Measurements from ENCODE around the gene NRG4. TPM values are rescaled to one million over a fixed set of nuclear protein-coding genes. Genes with fewer than 3 reads are reported as not detected.

NRG4 gene
- total and polyA plus RNA-seq, 9 of the 15 experiments (the other 6 are each of a cell fraction or from before 2014, with no cell fraction given): 0.33 to 2.5 (median 0.76) TPM

DNA sequence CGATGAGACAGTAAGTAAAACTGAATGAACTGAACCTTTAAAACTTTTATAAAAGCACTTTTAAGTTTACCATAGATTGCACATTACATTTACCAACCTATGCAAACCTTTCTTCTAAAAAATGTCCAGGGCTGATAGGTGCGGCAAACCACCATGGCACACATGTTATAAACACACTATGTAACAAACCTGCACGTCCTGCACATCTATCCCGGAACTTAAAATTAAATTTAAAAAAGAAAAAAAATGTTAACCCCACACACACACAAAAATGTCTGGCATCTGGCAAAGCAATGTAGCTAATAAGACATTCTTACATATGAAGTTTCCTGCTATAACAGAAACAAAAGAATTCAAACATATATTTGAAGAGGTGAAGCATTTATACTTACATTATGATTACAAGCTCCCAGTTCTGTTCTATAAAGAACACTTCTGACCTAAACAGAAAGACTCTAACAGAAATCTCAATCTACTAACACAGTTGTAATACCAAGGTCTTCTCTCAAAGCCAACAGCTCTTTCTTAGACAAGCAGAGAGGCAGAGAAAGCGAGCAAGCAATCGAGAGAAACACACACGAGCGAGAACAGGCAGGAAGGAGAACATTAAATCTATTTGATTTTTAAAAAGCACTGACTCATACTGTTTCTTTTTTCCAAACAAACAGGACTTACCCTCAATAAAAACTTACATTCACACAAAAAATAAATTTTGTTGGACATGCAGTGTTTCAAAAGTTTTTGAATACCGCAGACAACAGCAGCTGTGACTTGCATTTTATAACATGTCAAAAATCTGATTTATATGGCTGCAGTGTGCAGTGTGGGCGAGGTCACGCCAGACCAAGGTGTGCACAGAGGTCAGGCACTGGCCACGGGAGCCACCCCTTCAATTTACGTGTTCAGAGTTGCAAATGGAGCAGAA is at the start of gene NRG4 (continued):
- TF ChIP-seq, protein P1, sequence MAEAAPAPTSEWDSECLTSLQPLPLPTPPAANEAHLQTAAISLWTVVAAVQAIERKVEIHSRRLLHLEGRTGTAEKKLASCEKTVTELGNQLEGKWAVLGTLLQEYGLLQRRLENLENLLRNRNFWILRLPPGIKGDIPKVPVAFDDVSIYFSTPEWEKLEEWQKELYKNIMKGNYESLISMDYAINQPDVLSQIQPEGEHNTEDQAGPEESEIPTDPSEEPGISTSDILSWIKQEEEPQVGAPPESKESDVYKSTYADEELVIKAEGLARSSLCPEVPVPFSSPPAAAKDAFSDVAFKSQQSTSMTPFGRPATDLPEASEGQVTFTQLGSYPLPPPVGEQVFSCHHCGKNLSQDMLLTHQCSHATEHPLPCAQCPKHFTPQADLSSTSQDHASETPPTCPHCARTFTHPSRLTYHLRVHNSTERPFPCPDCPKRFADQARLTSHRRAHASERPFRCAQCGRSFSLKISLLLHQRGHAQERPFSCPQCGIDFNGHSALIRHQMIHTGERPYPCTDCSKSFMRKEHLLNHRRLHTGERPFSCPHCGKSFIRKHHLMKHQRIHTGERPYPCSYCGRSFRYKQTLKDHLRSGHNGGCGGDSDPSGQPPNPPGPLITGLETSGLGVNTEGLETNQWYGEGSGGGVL (CRISPR knock-in tag; IDR thresholded peaks at IDR 0.05): no peak
- TF ChIP-seq KAT7 (CRISPR knock-in tag; IDR thresholded peaks at IDR 0.05; ENCODE audit: borderline replicate concordance): no peak
- TF ChIP-seq ZNF561 (CRISPR knock-in tag; conservative IDR thresholded peaks at IDR 0.05): no peak
- no peak for TF ChIP-seq HNRNPH1 (optimal IDR thresholded peaks at IDR 0.05; ENCODE audit: low read depth, low read length)
- TF ChIP-seq TFAM (CRISPR knock-in tag; conservative IDR thresholded peaks at IDR 0.05): no peak
- no peak for TF ChIP-seq GTF2A2 (tag; IDR thresholded peaks at IDR 0.05)
- TF ChIP-seq ILF3 (IDR thresholded peaks at IDR 0.05; ENCODE audit: borderline replicate concordance): no peak
- no peak for TF ChIP-seq HSF4 (CRISPR knock-in tag; IDR thresholded peaks at IDR 0.05; ENCODE audit: borderline replicate concordance)
- no peak for TF ChIP-seq SREBF2 (CRISPR knock-in tag; IDR thresholded peaks at IDR 0.05)
- TF ChIP-seq CSDE1 (IDR thresholded peaks at IDR 0.05): no peak
- TF ChIP-seq COPS2 (conservative IDR thresholded peaks at IDR 0.05): no peak
- TF ChIP-seq ZNF354B (CRISPR knock-in tag; IDR thresholded peaks at IDR 0.05): no peak
- TF ChIP-seq, protein P2, sequence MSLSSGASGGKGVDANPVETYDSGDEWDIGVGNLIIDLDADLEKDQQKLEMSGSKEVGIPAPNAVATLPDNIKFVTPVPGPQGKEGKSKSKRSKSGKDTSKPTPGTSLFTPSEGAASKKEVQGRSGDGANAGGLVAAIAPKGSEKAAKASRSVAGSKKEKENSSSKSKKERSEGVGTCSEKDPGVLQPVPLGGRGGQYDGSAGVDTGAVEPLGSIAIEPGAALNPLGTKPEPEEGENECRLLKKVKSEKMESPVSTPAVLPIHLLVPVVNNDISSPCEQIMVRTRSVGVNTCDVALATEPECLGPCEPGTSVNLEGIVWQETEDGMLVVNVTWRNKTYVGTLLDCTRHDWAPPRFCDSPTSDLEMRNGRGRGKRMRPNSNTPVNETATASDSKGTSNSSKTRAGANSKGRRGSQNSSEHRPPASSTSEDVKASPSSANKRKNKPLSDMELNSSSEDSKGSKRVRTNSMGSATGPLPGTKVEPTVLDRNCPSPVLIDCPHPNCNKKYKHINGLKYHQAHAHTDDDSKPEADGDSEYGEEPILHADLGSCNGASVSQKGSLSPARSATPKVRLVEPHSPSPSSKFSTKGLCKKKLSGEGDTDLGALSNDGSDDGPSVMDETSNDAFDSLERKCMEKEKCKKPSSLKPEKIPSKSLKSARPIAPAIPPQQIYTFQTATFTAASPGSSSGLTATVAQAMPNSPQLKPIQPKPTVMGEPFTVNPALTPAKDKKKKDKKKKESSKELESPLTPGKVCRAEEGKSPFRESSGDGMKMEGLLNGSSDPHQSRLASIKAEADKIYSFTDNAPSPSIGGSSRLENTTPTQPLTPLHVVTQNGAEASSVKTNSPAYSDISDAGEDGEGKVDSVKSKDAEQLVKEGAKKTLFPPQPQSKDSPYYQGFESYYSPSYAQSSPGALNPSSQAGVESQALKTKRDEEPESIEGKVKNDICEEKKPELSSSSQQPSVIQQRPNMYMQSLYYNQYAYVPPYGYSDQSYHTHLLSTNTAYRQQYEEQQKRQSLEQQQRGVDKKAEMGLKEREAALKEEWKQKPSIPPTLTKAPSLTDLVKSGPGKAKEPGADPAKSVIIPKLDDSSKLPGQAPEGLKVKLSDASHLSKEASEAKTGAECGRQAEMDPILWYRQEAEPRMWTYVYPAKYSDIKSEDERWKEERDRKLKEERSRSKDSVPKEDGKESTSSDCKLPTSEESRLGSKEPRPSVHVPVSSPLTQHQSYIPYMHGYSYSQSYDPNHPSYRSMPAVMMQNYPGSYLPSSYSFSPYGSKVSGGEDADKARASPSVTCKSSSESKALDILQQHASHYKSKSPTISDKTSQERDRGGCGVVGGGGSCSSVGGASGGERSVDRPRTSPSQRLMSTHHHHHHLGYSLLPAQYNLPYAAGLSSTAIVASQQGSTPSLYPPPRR (CRISPR knock-in tag; IDR thresholded peaks at IDR 0.05; ENCODE audit: borderline replicate concordance): no peak
- no peak for TF ChIP-seq ZBTB1 (CRISPR knock-in tag; IDR thresholded peaks at IDR 0.05; ENCODE audit: borderline replicate concordance, low read depth)
- TF ChIP-seq, protein P3, sequence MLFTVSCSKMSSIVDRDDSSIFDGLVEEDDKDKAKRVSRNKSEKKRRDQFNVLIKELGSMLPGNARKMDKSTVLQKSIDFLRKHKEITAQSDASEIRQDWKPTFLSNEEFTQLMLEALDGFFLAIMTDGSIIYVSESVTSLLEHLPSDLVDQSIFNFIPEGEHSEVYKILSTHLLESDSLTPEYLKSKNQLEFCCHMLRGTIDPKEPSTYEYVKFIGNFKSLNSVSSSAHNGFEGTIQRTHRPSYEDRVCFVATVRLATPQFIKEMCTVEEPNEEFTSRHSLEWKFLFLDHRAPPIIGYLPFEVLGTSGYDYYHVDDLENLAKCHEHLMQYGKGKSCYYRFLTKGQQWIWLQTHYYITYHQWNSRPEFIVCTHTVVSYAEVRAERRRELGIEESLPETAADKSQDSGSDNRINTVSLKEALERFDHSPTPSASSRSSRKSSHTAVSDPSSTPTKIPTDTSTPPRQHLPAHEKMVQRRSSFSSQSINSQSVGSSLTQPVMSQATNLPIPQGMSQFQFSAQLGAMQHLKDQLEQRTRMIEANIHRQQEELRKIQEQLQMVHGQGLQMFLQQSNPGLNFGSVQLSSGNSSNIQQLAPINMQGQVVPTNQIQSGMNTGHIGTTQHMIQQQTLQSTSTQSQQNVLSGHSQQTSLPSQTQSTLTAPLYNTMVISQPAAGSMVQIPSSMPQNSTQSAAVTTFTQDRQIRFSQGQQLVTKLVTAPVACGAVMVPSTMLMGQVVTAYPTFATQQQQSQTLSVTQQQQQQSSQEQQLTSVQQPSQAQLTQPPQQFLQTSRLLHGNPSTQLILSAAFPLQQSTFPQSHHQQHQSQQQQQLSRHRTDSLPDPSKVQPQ (CRISPR knock-in tag; IDR thresholded peaks at IDR 0.05; ENCODE audit: borderline replicate concordance): no peak
- TF ChIP-seq ZNF175 (CRISPR knock-in tag; IDR thresholded peaks at IDR 0.05; ENCODE audit: low read depth): no peak
- TF ChIP-seq, protein P4, sequence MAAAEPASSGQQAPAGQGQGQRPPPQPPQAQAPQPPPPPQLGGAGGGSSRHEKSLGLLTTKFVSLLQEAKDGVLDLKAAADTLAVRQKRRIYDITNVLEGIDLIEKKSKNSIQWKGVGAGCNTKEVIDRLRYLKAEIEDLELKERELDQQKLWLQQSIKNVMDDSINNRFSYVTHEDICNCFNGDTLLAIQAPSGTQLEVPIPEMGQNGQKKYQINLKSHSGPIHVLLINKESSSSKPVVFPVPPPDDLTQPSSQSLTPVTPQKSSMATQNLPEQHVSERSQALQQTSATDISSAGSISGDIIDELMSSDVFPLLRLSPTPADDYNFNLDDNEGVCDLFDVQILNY (CRISPR knock-in tag; IDR thresholded peaks at IDR 0.05): no peak
